GM12878 (cell line): ENCODE measurements around the gene FANCD2. TPM values are rescaled to one million over a fixed set of nuclear protein-coding genes. Genes with fewer than 3 reads are reported as not detected.

Experiments used
- ATF7 ChIP-seq: fragments of 450-650 bp; IDR thresholded peaks from 2 replicates; pipeline ENCODE4 v1.6.1; 2016; ENCODE audit warnings: low read depth, mild to moderate bottlenecking
- BHLHE40 ChIP-seq, 2 experiments: fragments of 450-650 bp in 1 of 2; IDR thresholded peaks; 2 replicates each; pipeline ENCODE4 v1.6.1; 2011 to 2017; ENCODE audit warnings: low read depth in 2 of 2, borderline replicate concordance in 1 of 2, improper control_type of control experiment in 1 of 2, low read length in 1 of 2, mild to moderate bottlenecking in 1 of 2
- BRCA1 ChIP-seq: IDR thresholded peaks from 2 replicates; pipeline ENCODE4 v1.6.1; 2011; ENCODE audit warnings: low read depth, low read length, improper control_type of control experiment
- CBX3 ChIP-seq: fragments of 200-600 bp; sonication (generic); IDR thresholded peaks from 2 replicates; pipeline ENCODE4 v1.6.1; 2016; ENCODE audit warnings: low read depth, borderline replicate concordance
- CBX5 ChIP-seq: sonication (generic); IDR thresholded peaks from 2 replicates; pipeline ENCODE4 v1.6.1; 2016; ENCODE audit warnings: low read depth, moderate library complexity, mild to moderate bottlenecking, inconsistent platforms
- EED ChIP-seq: sonication (generic); IDR thresholded peaks from 2 replicates; pipeline ENCODE4 v1.6.1; 2016; ENCODE audit warnings: antibody characterized with exemption, low read depth
- FOS ChIP-seq: IDR thresholded peaks from 3 replicates; pipeline ENCODE4 v1.6.1; 2011; ENCODE audit warnings: borderline replicate concordance; ENCODE audit not compliant: insufficient read length; ENCODE audit errors: extremely low read depth
- FOXM1 ChIP-seq: IDR thresholded peaks from 2 replicates; pipeline ENCODE4 v1.6.1; 2012; ENCODE audit warnings: low read depth, mild to moderate bottlenecking, inconsistent platforms, low read length, moderate library complexity
- HDAC2 ChIP-seq: fragments of 200-600 bp; sonication (generic); IDR thresholded peaks from 2 replicates; pipeline ENCODE4 v1.6.1; 2017
- IRF3 ChIP-seq: fragments of 450-650 bp; IDR thresholded peaks from 2 replicates; pipeline ENCODE4 v1.6.1; 2014; ENCODE audit warnings: mild to moderate bottlenecking
- JUNB ChIP-seq: IDR thresholded peaks from 2 replicates; pipeline ENCODE4 v1.6.1; 2016; ENCODE audit warnings: antibody characterized with exemption, mild to moderate bottlenecking
- JUND ChIP-seq: IDR thresholded peaks from 2 replicates; pipeline ENCODE4 v1.6.1; 2012; ENCODE audit warnings: low read depth, mild to moderate bottlenecking, low read length, improper control_type of control experiment, moderate library complexity
- KLF5 ChIP-seq: fragments of 450-650 bp; IDR thresholded peaks from 2 replicates; pipeline ENCODE4 v1.6.1; 2014; ENCODE audit warnings: mild to moderate bottlenecking; ENCODE audit not compliant: partially characterized antibody
- MEF2B ChIP-seq: fragments of 450-650 bp; IDR thresholded peaks from 2 replicates; pipeline ENCODE4 v1.6.1; 2018; ENCODE audit warnings: mild to moderate bottlenecking, moderate library complexity; ENCODE audit not compliant: partially characterized antibody, poor library complexity, severe bottlenecking
- NR2C2 ChIP-seq: IDR thresholded peaks from 2 replicates; pipeline ENCODE4 v1.6.1; 2011; ENCODE audit warnings: borderline replicate concordance, low read depth; ENCODE audit not compliant: control insufficient read depth, insufficient read length
- POLR2AphosphoS2 ChIP-seq: IDR thresholded peaks from 2 replicates; pipeline ENCODE4 v1.6.1; 2011; ENCODE audit warnings: low read depth, mild to moderate bottlenecking, low read length, improper control_type of control experiment, moderate library complexity
- RAD51 ChIP-seq: fragments of 450-650 bp; IDR thresholded peaks from 2 replicates; pipeline ENCODE4 v1.6.1; 2016; ENCODE audit warnings: moderate library complexity, mild to moderate bottlenecking, inconsistent platforms
- RBBP5 ChIP-seq: fragments of 200-600 bp; sonication (generic); conservative IDR thresholded peaks from 2 replicates; pipeline ENCODE4 v1.6.1; 2016
- RFX5 ChIP-seq: IDR thresholded peaks from 2 replicates; pipeline ENCODE4 v1.6.1; 2011; ENCODE audit warnings: low read depth, low read length, improper control_type of control experiment
- SUPT20H ChIP-seq: IDR thresholded peaks from 2 replicates; pipeline ENCODE4 v1.6.1; 2011; ENCODE audit warnings: low read depth, mild to moderate bottlenecking, low read length, moderate library complexity, borderline replicate concordance; ENCODE audit not compliant: control insufficient read depth
- SUZ12 ChIP-seq: fragments of 200-600 bp; sonication (generic); IDR thresholded peaks from one replicate; pipeline ENCODE4 v1.6.1; 2018; ENCODE audit warnings: antibody characterized with exemption, mild to moderate bottlenecking; ENCODE audit not compliant: unreplicated experiment
- TAF1 ChIP-seq: IDR thresholded peaks from 2 replicates; pipeline ENCODE4 v1.6.1; 2011; ENCODE audit warnings: mild to moderate bottlenecking, low read depth, low read length, borderline replicate concordance
- TARDBP ChIP-seq: IDR thresholded peaks from 2 replicates; pipeline ENCODE4 v1.6.1; 2016; ENCODE audit warnings: borderline replicate concordance
- WRNIP1 ChIP-seq: IDR thresholded peaks from 2 replicates; pipeline ENCODE4 v1.6.1; 2011; ENCODE audit warnings: low read depth, low read length, improper control_type of control experiment, borderline replicate concordance
- ZNF24 ChIP-seq: fragments of 450-650 bp; IDR thresholded peaks from 2 replicates; pipeline ENCODE4 v1.6.1; 2017; ENCODE audit warnings: antibody characterized with exemption, mild to moderate bottlenecking
- ZNF384 ChIP-seq: IDR thresholded peaks from 2 replicates; pipeline ENCODE4 v1.6.1; 2012; ENCODE audit warnings: low read depth, mild to moderate bottlenecking, low read length, improper control_type of control experiment, borderline replicate concordance
- ZNF622 ChIP-seq: fragments of 450-650 bp; IDR thresholded peaks from 2 replicates; pipeline ENCODE4 v1.6.1; 2017; ENCODE audit warnings: mild to moderate bottlenecking, inconsistent platforms
- polyA plus RNA-seq, 11 experiments: library from polyadenylated mRNA; depleted of rRNA in 4 of 11; unstranded in 6 of 11; stranded (reverse) in 5 of 11; fragments of >200 nt; fragmentation: Nextera tagmentation in 4 of 11; fragmentation: Illumina TruSeq in 1 of 11; extraction: Ambion mirVana in 4 of 11; extraction: Trizol in 1 of 11; gene quantifications; 1 replicate in 1 of 11; 2 replicates in 10 of 11; pipeline versions ENCODE4 v1.2.1 to v1.2.3, GENCODE V29; 2011 to 2016; ENCODE audit warnings: inconsistent platforms in 2 of 11, missing spikeins in 2 of 11, low read depth in 1 of 11
- total RNA-seq, 4 experiments: library from RNA; depleted of rRNA in 3 of 4; stranded (reverse); fragments of >200 nt in 3 of 4; fragmentation: Illumina TruSeq in 1 of 4; extraction: Trizol in 1 of 4; gene quantifications; 2 replicates each; pipeline versions ENCODE4 v1.2.1 to v1.2.3, GENCODE V29; 2013 to 2021
- TF ChIP-seq, protein P1 (sequence below): IDR thresholded peaks from 2 replicates; pipeline ENCODE4 v1.6.1; 2011; ENCODE audit warnings: borderline replicate concordance, low read depth, mild to moderate bottlenecking, moderate library complexity, low read length; ENCODE audit not compliant: insufficient read depth, poor library complexity, severe bottlenecking
- TF ChIP-seq, protein P2 (sequence below): IDR thresholded peaks from 2 replicates; pipeline ENCODE4 v1.6.1; 2011; ENCODE audit warnings: borderline replicate concordance, low read depth, mild to moderate bottlenecking, moderate library complexity, mixed read lengths, low read length; ENCODE audit not compliant: insufficient read depth; ENCODE audit errors: extremely low read length

The FANCD2 gene
- total and polyA plus RNA-seq, 10 of the 15 experiments (the other 5 are each of a cell fraction or from before 2014, with no cell fraction given), result 37.9 to 72.8 (median 56.2) TPM

DNA sequence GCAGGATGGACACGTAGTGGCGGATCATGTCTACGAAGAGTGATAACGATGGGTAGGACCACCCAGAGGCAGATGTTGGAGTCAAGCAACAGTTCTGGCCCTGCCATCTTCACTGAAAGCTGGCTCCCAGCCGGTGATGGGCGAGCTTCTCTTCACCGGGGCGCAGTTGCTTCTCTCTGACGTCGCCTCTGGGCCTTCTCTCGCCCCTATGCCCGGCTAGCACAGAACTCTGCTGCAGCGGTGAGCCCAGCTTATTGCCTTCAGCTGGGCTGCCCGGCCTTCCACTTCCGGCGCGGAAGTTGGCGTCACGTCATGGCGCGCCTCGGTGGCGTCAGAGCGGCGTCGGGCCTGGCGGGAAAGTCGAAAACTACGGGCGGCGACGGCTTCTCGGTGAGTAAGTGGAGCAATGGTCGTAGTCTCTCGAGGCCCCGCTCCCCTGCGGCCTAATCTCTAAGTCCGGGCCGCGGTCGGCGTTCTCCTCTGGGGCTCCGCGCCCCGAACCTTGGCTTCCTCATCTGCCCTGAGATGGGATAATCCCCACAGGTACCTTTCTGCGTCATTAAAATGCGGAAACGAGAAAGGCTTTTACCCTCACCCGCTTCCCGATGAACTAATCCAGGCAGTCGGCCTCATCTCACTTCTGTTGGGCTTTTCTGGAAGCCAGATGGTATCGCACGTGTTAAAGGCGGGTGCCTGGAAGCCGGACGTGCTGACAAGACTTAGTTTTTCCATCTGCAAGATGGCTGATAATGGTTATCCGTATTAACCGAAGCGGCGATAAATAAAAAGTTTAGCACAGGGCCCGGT lies at the start of gene FANCD2 (continued):
- TF ChIP-seq WRNIP1 (0 out of 2 replicates have a peak, but pooled peaks have one; percentile 60), RFX5 (0 out of 2 replicates have a peak, but pooled peaks have one; percentile 17), KLF5 (peak; percentile 85), IRF3 (no peak), FOS (no peak), POLR2AphosphoS2 (0 out of 2 replicates have a peak, but pooled peaks have one; percentile 43), JUNB (no peak), EED (no peak), ZNF384 (no peak), TARDBP (peak; percentile 84; the same call in 1 of the 2 replicates), RBBP5 (no peak), SUPT20H (no peak), RAD51 (0 out of 2 replicates have a peak, but pooled peaks have one; percentile 28), TAF1 (peak; percentile 85; the same call in 1 of the 2 replicates), HDAC2 (no peak), ATF7 (peak; percentile 77), FOXM1 (0 out of 2 replicates have a peak, but pooled peaks have one; percentile 40), CBX5 (no peak), BHLHE40 (IDR thresholded peaks at IDR 0.05; ENCODE audit: borderline replicate concordance in 1 of 2, low read depth in 2 of 2, low read length in 1 of 2) (peak; percentile 46 to 65; a peak in 1 of 4 replicates), BRCA1 (no peak), JUND (no peak), NR2C2 (no peak), ZNF622 (no peak), MEF2B (no peak), CBX3 (no peak), SUZ12 (no peak), ZNF24 (no peak)
- TF ChIP-seq, protein P1, sequence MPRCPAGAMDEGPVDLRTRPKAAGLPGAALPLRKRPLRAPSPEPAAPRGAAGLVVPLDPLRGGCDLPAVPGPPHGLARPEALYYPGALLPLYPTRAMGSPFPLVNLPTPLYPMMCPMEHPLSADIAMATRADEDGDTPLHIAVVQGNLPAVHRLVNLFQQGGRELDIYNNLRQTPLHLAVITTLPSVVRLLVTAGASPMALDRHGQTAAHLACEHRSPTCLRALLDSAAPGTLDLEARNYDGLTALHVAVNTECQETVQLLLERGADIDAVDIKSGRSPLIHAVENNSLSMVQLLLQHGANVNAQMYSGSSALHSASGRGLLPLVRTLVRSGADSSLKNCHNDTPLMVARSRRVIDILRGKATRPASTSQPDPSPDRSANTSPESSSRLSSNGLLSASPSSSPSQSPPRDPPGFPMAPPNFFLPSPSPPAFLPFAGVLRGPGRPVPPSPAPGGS, result no peak
- TF ChIP-seq, protein P2, sequence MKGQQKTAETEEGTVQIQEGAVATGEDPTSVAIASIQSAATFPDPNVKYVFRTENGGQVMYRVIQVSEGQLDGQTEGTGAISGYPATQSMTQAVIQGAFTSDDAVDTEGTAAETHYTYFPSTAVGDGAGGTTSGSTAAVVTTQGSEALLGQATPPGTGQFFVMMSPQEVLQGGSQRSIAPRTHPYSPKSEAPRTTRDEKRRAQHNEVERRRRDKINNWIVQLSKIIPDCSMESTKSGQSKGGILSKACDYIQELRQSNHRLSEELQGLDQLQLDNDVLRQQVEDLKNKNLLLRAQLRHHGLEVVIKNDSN, result no peak
